ENCODE measurements around the gene PNPLA7. TPM values are rescaled to one million over a fixed set of nuclear protein-coding genes. Genes with fewer than 3 reads are reported as not detected.
"Not testable (repeated sequence)": the region's sequence is repeated elsewhere in the genome, so short reads cannot be mapped to it uniquely, and the experiment has no call there.

Gene PNPLA7
- total RNA-seq, 1 donor = 2.3 TPM

GRCh38 chr9:137536594-137537131 is 13.5 kb downstream of the PNPLA7 start:
- not testable (repeated sequence) for H3K27me3 ChIP-seq (ENCODE audit: insufficient read depth, low read length); H3K9me3 ChIP-seq (ENCODE audit: low read depth, low read length); H3K4me3 ChIP-seq (ENCODE audit: low read length)
- H3K4me1 ChIP-seq (ENCODE audit: insufficient read depth, low read length) = peaks cover 15% of the 10 kb centered on the region

GRCh38 chr9:137535120-137535428 is 15.1 kb downstream of the PNPLA7 start:
- no peak overlapping the region for H3K4me3 ChIP-seq (ENCODE audit: low read length)
- no peaks in the 10 kb centered on the region for H3K27me3 ChIP-seq (ENCODE audit: insufficient read depth, low read length)
- no peaks in the 10 kb centered on the region for H3K9me3 ChIP-seq (ENCODE audit: low read depth, low read length)
- peaks cover 15% of the 10 kb centered on the region for H3K4me1 ChIP-seq (ENCODE audit: insufficient read depth, low read length)

- H3K4me3 ChIP-seq (ENCODE audit: low read length) = no peak overlapping the region
- H3K9me3 ChIP-seq (ENCODE audit: low read depth, low read length) = no peaks in the 10 kb centered on the region
- H3K27me3 ChIP-seq (ENCODE audit: insufficient read depth, low read length) = no peaks in the 10 kb centered on the region
- peaks cover 15% of the 10 kb centered on the region for H3K4me1 ChIP-seq (ENCODE audit: insufficient read depth, low read length)
Observed at GRCh38 chr9:137534256-137535119, 15.7 kb downstream of the PNPLA7 start.

- peaks cover 15% of the 10 kb centered on the region for H3K4me1 ChIP-seq (ENCODE audit: insufficient read depth, low read length)
- H3K4me3 ChIP-seq (ENCODE audit: low read length); H3K9me3 ChIP-seq (ENCODE audit: low read depth, low read length); H3K27me3 ChIP-seq (ENCODE audit: insufficient read depth, low read length): not testable (repeated sequence)
Observed at GRCh38 chr9:137532891-137533468, 17.2 kb downstream of the PNPLA7 start.

- H3K9me3 ChIP-seq (ENCODE audit: low read depth, low read length) = no peaks in the 10 kb centered on the region
- H3K4me3 ChIP-seq (ENCODE audit: low read length) = no peak overlapping the region
- H3K27me3 ChIP-seq (ENCODE audit: insufficient read depth, low read length) = no peaks in the 10 kb centered on the region
- peaks cover 5% of the 10 kb centered on the region for H3K4me1 ChIP-seq (ENCODE audit: insufficient read depth, low read length)
Observed at GRCh38 chr9:137531099-137531765, 19.0 kb downstream of the PNPLA7 start.

GRCh38 chr9:137530331-137530730 is 19.9 kb downstream of the PNPLA7 start:
- Histone ChIP-seq H3K9me3 (ENCODE audit: low read depth, low read length) (no peaks in the 10 kb centered on the region), H3K27me3 (ENCODE audit: insufficient read depth, low read length) (no peaks in the 10 kb centered on the region), H3K4me1 (ENCODE audit: insufficient read depth, low read length) (peaks cover 5% of the 10 kb centered on the region), H3K4me3 (ENCODE audit: low read length) (no peak overlapping the region)

GRCh38 chr9:137524981-137525317 is 25.3 kb downstream of the PNPLA7 start:
- no peak overlapping the region for H3K4me3 ChIP-seq (ENCODE audit: low read length)
- H3K4me1 ChIP-seq (ENCODE audit: insufficient read depth, low read length) = no peaks in the 10 kb centered on the region
- H3K9me3 ChIP-seq (ENCODE audit: low read depth, low read length) = no peaks in the 10 kb centered on the region
- H3K27me3 ChIP-seq (ENCODE audit: insufficient read depth, low read length) = no peaks in the 10 kb centered on the region

- Histone ChIP-seq H3K27me3 (ENCODE audit: insufficient read depth, low read length) (no peaks in the 10 kb centered on the region), H3K9me3 (ENCODE audit: low read depth, low read length) (no peaks in the 10 kb centered on the region), H3K4me3 (ENCODE audit: low read length) (no peak overlapping the region), H3K4me1 (ENCODE audit: insufficient read depth, low read length) (no peaks in the 10 kb centered on the region)
Observed at GRCh38 chr9:137524161-137524980, 25.8 kb downstream of the PNPLA7 start.

GRCh38 chr9:137522746-137523455 is 27.3 kb downstream of the PNPLA7 start:
- Histone ChIP-seq H3K27me3 (ENCODE audit: insufficient read depth, low read length) (no peaks in the 10 kb centered on the region), H3K4me1 (ENCODE audit: insufficient read depth, low read length) (no peaks in the 10 kb centered on the region), H3K4me3 (ENCODE audit: low read length) (no peak overlapping the region), H3K9me3 (ENCODE audit: low read depth, low read length) (no peaks in the 10 kb centered on the region)

- Histone ChIP-seq H3K9me3 (ENCODE audit: low read depth, low read length) (no peaks in the 10 kb centered on the region), H3K4me1 (ENCODE audit: insufficient read depth, low read length) (no peaks in the 10 kb centered on the region), H3K27me3 (ENCODE audit: insufficient read depth, low read length) (no peaks in the 10 kb centered on the region), H3K4me3 (ENCODE audit: low read length) (no peak overlapping the region)
Observed at GRCh38 chr9:137521405-137521985, 28.7 kb downstream of the PNPLA7 start.

- Histone ChIP-seq H3K9me3 (ENCODE audit: low read depth, low read length) (no peaks in the 10 kb centered on the region), H3K4me3 (ENCODE audit: low read length) (no peak overlapping the region), H3K27me3 (ENCODE audit: insufficient read depth, low read length) (no peaks in the 10 kb centered on the region), H3K4me1 (ENCODE audit: insufficient read depth, low read length) (no peaks in the 10 kb centered on the region)
Observed at GRCh38 chr9:137520614-137521404, 29.4 kb downstream of the PNPLA7 start.

- H3K4me3 ChIP-seq (ENCODE audit: low read length) = no peak overlapping the region
- H3K9me3 ChIP-seq (ENCODE audit: low read depth, low read length) = no peaks in the 10 kb centered on the region
- no peaks in the 10 kb centered on the region for H3K27me3 ChIP-seq (ENCODE audit: insufficient read depth, low read length)
- H3K4me1 ChIP-seq (ENCODE audit: insufficient read depth, low read length) = no peaks in the 10 kb centered on the region
Observed at GRCh38 chr9:137519553-137519952, 30.6 kb downstream of the PNPLA7 start.

GRCh38 chr9:137518661-137519459 is 31.3 kb downstream of the PNPLA7 start:
- not testable (repeated sequence) for H3K9me3 ChIP-seq (ENCODE audit: low read depth, low read length); H3K4me1 ChIP-seq (ENCODE audit: insufficient read depth, low read length); H3K4me3 ChIP-seq (ENCODE audit: low read length); H3K27me3 ChIP-seq (ENCODE audit: insufficient read depth, low read length)

Measured in mononuclear cell (primary cell).